PC-9 (cell line): ENCODE data around the gene FNDC4.

Experiments used
- CTCF ChIP-seq: fragments of 200-600 bp; sonication (generic); conservative IDR thresholded peaks from 2 replicates; pipeline ENCODE4 v1.6.1; 2017; ENCODE audit warnings: mixed run types, antibody characterized with exemption, mild to moderate bottlenecking, moderate library complexity
- EZH2 ChIP-seq: fragments of 200-600 bp; sonication (generic); IDR thresholded peaks from 2 replicates; pipeline ENCODE4 v1.8.0; 2017; ENCODE audit warnings: antibody characterized with exemption, low read depth

- TF ChIP-seq CTCF: no peak
- TF ChIP-seq EZH2: no peak
Measured at GRCh38 chr2:27461118-27461517, 33.9 kb downstream of the FNDC4 start.
